Activated CD4-positive, alpha-beta T cell treated with anti-CD3 and anti-CD28 coated beads for 1 hour (primary cell): Measurements from ENCODE around the gene MMS19.
"Not testable (repeated sequence)": the region's sequence is repeated elsewhere in the genome, so short reads cannot be mapped to it uniquely, and the experiment has no call there.

Experiments used
- DNase-seq: peaks from one replicate; pipeline ENCODE4 v3.0.0-alpha.2; 2020

Gene MMS19

GRCh38 chr10:97459933-97460332, 38.3 kb downstream of the MMS19 start:
- no peak for DNase-seq

DNA sequence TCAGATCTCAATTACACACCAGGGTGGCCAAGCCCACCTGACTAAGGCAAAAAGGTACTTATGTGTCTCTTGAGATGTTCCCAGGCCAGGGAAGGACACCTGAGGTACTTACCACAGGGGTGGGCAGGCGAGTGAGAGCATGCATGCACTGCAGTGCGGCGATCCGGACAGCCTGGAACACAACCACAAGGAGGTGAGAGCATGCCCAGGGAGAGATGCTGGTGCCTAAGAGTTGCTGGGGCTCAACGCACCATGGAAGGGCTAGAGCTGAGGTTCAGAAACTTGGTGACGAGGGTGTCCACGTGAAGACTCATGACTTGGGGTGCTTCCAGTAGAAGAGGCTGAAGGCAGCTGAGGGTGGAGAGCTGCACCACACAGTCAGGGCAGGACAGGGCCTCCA, 39.1 kb downstream of the MMS19 start:
- DNase-seq, result no peak

DNA sequence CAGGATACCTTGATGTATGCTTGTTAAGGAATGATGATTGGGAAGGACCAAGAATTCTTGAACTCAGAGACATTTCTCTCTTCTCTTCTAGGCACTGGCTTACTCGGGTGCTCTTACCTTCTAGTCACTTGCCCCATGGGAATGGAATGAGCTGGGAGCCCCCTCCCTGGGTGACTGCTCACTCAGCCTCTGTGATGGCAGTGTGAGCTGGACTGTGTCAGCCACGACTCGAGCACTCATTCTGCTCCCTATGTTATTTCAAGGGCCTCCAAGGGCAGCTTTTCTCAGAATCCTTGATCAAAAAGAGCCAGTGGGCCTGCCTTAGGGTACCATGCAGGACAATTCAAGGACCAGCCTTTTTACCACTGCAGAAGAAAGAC, 41.5 kb downstream of the MMS19 start:
- no peak for DNase-seq

DNA sequence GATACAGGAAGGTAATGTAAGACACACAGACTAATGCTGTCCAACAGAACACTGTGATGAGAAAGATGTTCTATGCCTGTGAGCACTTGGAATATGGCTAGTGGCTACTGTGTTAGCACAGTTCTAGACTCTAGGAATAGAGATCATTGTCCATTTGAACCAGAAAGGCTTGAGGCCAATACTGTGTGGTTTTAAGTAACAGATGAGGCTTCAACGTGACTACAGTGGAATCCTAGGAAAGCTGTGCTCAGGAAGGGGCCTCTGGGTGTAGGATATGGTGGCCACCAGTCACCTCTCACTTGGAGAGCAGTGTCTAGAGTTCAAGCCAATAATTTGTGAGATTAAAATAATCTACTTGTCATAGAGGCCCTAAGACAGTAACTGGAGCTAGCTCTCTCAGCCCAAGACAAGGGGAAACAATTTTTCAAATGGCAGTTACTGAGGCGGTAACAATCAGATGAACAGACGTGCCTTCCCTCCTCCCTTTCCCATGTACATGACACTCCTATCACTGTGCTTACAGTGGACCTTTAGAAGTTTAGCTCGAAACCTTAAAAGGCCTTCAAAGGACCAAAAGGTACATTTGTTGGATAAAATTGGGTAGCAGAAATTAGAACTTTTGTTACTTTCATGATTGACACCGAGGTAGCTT, 42.1 kb downstream of the MMS19 start:
- DNase-seq, result no peak

- DNase-seq, result no peak
Measured at GRCh38 chr10:97454330-97455036, 43.7 kb downstream of the MMS19 start.

- DNase-seq, result no peak
Measured at GRCh38 chr10:97452352-97452751, 45.9 kb downstream of the MMS19 start.

GRCh38 chr10:97451605-97452004, 46.6 kb downstream of the MMS19 start:
- DNase-seq, result no peak

DNA sequence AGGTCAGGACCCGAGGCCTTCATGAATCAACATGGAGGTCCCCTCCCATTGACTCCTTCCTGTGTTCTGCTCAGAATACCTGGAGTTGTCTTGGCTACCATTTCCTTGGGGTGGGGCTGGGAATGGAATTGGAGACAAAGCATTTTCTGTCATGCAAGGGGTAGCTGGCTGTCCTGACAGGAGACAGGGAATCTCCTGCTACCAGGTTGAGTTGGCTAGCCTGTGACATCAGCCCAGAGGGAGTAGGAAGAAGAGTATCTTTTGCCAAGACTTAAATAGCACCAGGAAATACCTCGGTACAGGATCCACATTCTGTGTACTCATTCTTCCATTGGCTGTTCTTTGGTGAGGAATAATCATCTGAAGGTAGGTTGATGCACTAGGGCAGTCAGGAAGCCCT, 47.4 kb downstream of the MMS19 start:
- no peak for DNase-seq

DNA sequence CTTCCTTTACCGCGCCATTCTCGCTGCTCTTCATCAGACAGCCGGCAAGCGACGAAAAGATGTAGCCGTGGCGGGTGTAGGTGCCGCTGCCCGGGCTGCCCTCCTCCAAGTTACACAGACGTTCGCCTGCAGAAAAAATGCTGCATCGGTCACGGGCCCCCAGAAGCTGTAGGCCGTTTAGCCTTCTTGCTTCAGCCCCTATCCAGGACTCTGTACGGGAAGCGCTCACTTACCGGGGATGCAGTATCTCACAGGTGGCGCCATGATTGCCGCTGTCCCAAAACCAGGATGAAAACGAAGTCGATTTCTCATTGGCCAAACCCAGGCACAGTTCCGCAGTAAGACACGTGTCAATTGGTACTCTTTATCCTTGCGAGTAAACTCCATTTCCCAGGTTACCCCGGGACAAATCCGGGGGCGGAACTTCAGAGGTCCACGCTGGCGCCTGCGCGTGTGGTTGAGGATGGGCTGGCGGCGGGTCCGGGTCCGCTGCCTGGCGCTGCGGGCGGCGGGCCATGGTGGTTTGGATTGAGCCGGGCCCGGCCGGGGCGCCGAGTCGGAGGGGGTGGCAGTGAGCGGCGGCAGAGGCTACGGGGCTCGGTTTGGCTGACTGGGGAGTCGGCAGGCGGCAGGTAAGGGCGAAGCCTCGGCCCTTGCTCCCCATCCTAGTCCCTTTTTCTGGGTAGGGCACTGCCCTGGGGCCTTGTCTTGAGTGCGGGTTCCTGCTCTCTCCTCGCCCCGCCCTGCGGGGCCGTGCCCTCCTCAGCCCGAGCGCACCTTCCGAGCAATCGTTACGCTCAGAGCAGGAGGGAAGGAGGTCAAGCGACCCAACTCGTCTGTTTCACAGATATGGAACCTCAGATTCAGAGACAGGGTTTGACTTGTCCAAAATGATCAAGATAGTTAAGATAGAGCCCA, 52.2 kb downstream of the MMS19 start, which contains the start of the genes EXOSC1 and ZDHHC16:
EXOSC1 (minus strand) TSS at position 285 of the 918 bp plus-strand sequence; CDS start at position 264, 21 bp downstream.
ZDHHC16 (plus strand) TSS at position 454 of the 918 bp plus-strand sequence. CDS start 5,501 bp downstream, outside the sequence.
- peak; percentile 83 for DNase-seq

GRCh38 chr10:97445357-97445721, 52.9 kb downstream of the MMS19 start:
- DNase-seq, result no peak

DNA sequence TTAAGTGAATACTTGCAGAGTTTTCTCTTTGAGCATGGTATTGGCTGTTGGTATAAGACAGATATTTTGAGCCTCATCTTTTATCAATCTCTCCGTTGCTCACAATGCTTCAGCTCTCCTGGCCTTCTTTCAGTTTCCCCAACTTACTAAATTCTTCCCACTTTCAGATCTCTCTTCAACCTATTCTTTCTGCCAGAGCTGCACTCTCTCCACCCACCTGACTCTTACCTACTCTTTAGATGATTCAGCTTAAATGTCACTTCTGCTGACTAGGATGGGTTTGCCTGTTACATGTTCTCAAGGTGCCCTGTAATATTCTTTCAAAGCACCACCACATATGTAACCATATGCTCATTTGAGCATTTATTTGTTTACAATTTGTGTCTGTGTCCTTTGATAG, 54.0 kb downstream of the MMS19 start:
- DNase-seq, result no peak

- DNase-seq, result no peak
Measured at GRCh38 chr10:97442277-97442676, 55.9 kb downstream of the MMS19 start.

GRCh38 chr10:97435211-97435610, 63.0 kb downstream of the MMS19 start:
- DNase-seq, result no peak

GRCh38 chr10:97434557-97434956, 63.7 kb downstream of the MMS19 start:
- DNase-seq, result no peak

DNA sequence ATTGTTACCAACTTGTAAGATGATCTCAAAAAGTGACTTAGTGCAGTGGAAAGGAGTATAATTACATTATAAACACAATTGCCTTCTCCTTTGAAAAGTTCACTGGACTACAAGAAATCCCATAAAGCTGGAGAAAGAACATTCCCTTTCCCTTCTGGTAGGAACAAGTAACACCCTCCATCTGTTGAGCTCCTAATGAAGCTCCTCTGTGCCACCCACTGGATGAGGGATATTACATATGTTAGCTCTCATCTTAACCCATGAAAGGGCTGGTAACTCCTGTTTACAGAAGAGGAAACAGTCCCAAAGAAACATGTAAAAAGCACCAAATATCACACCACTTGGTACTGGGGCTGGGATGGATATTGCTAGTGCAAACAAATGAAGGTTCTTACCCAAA, 64.2 kb downstream of the MMS19 start:
- no peak for DNase-seq

DNA sequence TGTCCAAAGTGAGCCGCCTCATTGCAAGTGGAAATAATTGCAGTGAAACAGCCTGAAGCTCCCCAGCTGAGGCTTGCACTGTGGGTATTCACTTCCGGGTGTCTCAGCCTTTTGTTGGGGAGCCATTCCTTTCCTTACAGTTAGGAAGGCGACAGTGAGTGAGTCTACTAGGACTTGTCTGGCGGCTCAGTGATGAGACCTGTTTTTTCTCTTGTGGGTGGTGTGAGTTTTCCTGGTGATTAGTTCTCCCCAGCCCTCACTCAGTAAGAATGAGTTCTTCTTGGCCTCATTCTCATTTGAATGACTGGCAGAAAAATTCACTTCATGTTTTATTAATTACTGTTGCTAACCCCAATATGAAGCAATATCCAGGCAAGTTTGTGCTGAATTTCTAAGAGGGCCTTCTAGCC, 69.6 kb downstream of the MMS19 start:
- DNase-seq, result no peak

DNA sequence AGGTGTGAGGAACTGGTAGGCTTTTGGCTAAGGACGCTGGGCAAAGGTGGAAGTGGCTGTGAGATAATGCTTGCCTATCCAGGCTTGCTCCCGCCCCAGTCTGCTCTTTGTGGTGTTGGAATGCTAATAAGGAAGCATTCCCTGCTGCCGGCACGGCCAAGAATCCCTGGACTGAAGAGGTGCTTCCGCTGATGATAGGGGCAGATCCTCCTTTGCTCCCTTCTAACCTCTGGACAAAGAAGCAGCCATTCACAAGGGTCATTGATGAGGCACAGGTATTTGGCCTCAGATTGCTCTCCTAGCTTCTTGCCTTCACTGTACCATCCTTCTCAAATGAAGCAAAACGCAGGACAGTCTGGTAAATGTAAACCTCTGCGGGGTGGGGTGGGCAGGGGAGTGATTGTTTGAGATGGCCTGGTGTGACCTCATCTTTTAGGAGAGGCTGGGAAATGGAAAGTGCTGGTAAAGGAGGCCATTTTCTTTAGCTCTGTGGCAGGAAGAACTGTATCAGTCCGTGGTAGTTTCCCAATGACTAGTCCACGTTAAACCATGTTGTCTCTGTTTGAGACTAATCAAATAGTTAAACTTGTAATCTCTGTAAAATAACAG, 70.5 kb downstream of the MMS19 start:
- no peak for DNase-seq

- no peak for DNase-seq
Measured at GRCh38 chr10:97426776-97427570, 71.2 kb downstream of the MMS19 start.

DNA sequence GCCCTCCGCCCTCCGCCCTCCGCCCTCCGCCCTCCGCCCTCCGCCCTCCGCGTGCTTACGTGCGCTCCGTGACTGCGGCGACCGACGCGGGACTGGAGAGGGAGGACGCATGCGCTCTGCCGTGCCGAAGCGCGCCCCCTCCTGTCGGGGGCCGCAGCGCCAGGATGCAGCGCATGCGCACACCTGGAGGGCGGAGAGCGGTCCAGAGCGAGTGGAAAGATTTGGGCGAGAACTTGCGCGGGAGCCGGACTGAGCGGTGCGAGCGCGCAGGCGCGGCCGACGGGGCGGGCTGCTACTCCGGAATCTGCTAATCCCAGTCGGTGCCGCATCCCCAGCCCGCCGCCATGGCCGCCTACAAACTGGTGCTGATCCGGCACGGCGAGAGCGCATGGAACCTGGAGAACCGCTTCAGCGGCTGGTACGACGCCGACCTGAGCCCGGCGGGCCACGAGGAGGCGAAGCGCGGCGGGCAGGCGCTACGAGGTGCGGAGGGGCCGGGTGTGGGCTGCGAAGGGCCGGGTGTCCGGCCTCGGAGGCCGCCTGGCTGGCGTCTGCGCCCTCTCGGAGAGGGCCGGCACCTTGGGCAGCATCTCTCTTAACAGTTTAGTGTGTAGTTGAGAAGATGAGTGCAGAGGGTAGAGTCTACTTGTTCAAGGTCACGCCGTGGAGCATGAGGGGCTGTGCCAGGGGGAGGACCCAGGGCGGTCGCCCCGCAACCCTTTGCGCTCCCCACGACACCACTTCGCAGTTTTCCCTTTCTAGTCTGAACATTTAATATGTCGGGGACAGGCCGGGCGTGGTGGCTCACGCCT, 72.1 kb downstream of the MMS19 start, which contains the start of gene PGAM1:
PGAM1 (plus strand) TSS at position 228 of the 812 bp plus-strand sequence; CDS start at position 345, 117 bp downstream.
- DNase-seq, result peak; percentile 97

- DNase-seq, result not testable (repeated sequence)
Measured at GRCh38 chr10:97423757-97424098, 74.5 kb downstream of the MMS19 start.

GRCh38 chr10:97416565-97416964, 81.7 kb downstream of the MMS19 start:
- DNase-seq, result no peak
